ENCODE results near the gene RPN2. TPM values are rescaled to one million over a fixed set of nuclear protein-coding genes. Genes with fewer than 3 reads are reported as not detected.

The RPN2 gene
- total RNA-seq, 1 experiment from 2014 or later: 220 TPM

- RAD21 ChIA-PET (ENCODE audit: low non-redundant PET in 1 of 2, low total read pairs in 2 of 2, uncharacterized antibody in 2 of 2, unreplicated experiment in 2 of 2): interaction anchor here in 1 of 2 experiments (0.7 kb wide), 1 partner anchor 13 kb away, joined by 4 read pairs; no protein-coding TSS in a partner anchor
- BruUV-seq (replicated peaks): no TSS peak
- ATAC-seq (peak; percentile 66), DNase-seq (ENCODE audit: low read depth, low spot score) (no peak)
- intact Hi-C loops (cut with micrococcal nuclease): no loop called here
- peak overlapping the region; percentile 9 for H2AFZ ChIP-seq (ENCODE audit: low read depth, low read length, poor library complexity, severe bottlenecking)
- H3K27me3 ChIP-seq (ENCODE audit: insufficient read depth, low read length): no peaks in the 10 kb centered on the region
- H3K27ac ChIP-seq (ENCODE audit: low read depth, low read length): no peak overlapping the region
- H3K79me2 ChIP-seq (ENCODE audit: insufficient read depth, low read length): no peaks in the 10 kb centered on the region
- no peaks in the 10 kb centered on the region for H3K9me2 ChIP-seq (ENCODE audit: insufficient read depth)
- H3K4me2 ChIP-seq (ENCODE audit: low read length): no peak overlapping the region
- POLR2A ChIA-PET: no interaction called here
- H4K20me1 ChIP-seq (ENCODE audit: insufficient read depth): no peaks in the 10 kb centered on the region
- H3K36me3 ChIP-seq (ENCODE audit: control insufficient read depth in 1 of 2, insufficient read depth in 2 of 2, low read length in 2 of 2): no peaks in the 10 kb centered on the region
- H3K4me3 ChIP-seq (replicated peaks in 1 of 2; ENCODE audit: low read depth in 1 of 2, low read length in 2 of 2): no peak overlapping the region
- no peak overlapping the region for H3K9ac ChIP-seq (ENCODE audit: low read length)
- CTCF ChIA-PET: interaction anchor here (1.3 to 1.4 kb wide), 5 partner anchors 9 to 259 kb away, joined by 4 to 8 read pairs (median 5); no protein-coding TSS in a partner anchor
- no peaks in the 10 kb centered on the region for H3K4me1 ChIP-seq (ENCODE audit: control insufficient read depth in 1 of 2, insufficient read depth in 2 of 2, low read length in 2 of 2)
- H3K9me3 ChIP-seq (ENCODE audit: control insufficient read depth in 1 of 2, insufficient read depth in 1 of 2, low read depth in 1 of 2, low read length in 2 of 2): no peaks in the 10 kb centered on the region
- no peak for TF ChIP-seq TCF7L2 (IDR thresholded peaks at IDR 0.05; ENCODE audit: borderline replicate concordance, extremely low read depth, insufficient read depth, insufficient read length)
- TF ChIP-seq POLR2A (IDR thresholded peaks at IDR 0.05; ENCODE audit: borderline replicate concordance, extremely low read depth, insufficient read depth, insufficient read length): no peak
- no peak for TF ChIP-seq SIN3A (IDR thresholded peaks at IDR 0.05; ENCODE audit: low read depth)
- no peak for TF ChIP-seq CBX3 (IDR thresholded peaks at IDR 0.05; ENCODE audit: low read depth)
- no peak for TF ChIP-seq SP1 (IDR thresholded peaks at IDR 0.05; ENCODE audit: low read depth)
- TF ChIP-seq FOSL1 (IDR thresholded peaks at IDR 0.05; ENCODE audit: low read depth): no peak
- TF ChIP-seq ZBTB33 (IDR thresholded peaks at IDR 0.05; ENCODE audit: extremely low read depth, insufficient replicate concordance, low read length): no peak
- TF ChIP-seq ATF3 (IDR thresholded peaks at IDR 0.05): no peak
- TF ChIP-seq RAD21 (IDR thresholded peaks at IDR 0.05; ENCODE audit: low read depth): peak; percentile 60
- no peak for TF ChIP-seq ZFX (IDR thresholded peaks at IDR 0.05)
- TF ChIP-seq EZH2phosphoT487 (IDR thresholded peaks at IDR 0.05; ENCODE audit: borderline replicate concordance): no peak
- peak in 1 of 3 experiments; percentile 31; a peak in 1 of 6 replicates for TF ChIP-seq CTCF (IDR thresholded peaks at IDR 0.05 in 2 of 3, conservative IDR thresholded peaks at IDR 0.05 in 1 of 3; ENCODE audit: borderline replicate concordance in 1 of 3, insufficient read depth in 1 of 3, low read depth in 2 of 3, low read length in 2 of 3)
- TF ChIP-seq YY1 (IDR thresholded peaks at IDR 0.05; ENCODE audit: extremely low read depth, insufficient replicate concordance, low read depth, low read length): no peak
These were observed 97.5 kb downstream of the RPN2 start for GRCh38 chr20:37276494-37277252.

Measured in HCT116 (cell line).